Activated gamma-delta T cell treated with anti-CD3 and anti-CD28 coated beads, Interleukin-2, amount 50 U/mL, for 16 hours (primary cell): Measurements from ENCODE around the gene CACNA2D4.

ENCODE experiments used
- DNase-seq: peaks from one replicate; pipeline ENCODE4 v3.0.0-alpha.2; 2020; ENCODE audit warnings: low read depth

CACNA2D4 gene

GRCh38 chr12:1917172-1918070, 1.0 kb downstream of the CACNA2D4 start:
- DNase-seq: no peak

GRCh38 chr12:1916371-1917171, 1.9 kb downstream of the CACNA2D4 start:
- no peak for DNase-seq

- no peak for DNase-seq
Observed at GRCh38 chr12:1915082-1915968, 3.1 kb downstream of the CACNA2D4 start.

- DNase-seq: no peak
Observed at GRCh38 chr12:1914114-1914911, 4.1 kb downstream of the CACNA2D4 start.

- no peak for DNase-seq
Observed at GRCh38 chr12:1913377-1914113, 4.9 kb downstream of the CACNA2D4 start.

- no peak for DNase-seq
Observed at GRCh38 chr12:1912580-1913376, 5.7 kb downstream of the CACNA2D4 start.

GRCh38 chr12:1911598-1912575, 6.6 kb downstream of the CACNA2D4 start:
- DNase-seq: no peak

- no peak for DNase-seq
Observed at GRCh38 chr12:1910468-1910867, 8.0 kb downstream of the CACNA2D4 start.

- no peak for DNase-seq
Observed at GRCh38 chr12:1908758-1909157, 9.7 kb downstream of the CACNA2D4 start.

- no peak for DNase-seq
Observed at GRCh38 chr12:1907652-1908611, 10.5 kb downstream of the CACNA2D4 start.

- no peak for DNase-seq
Observed at GRCh38 chr12:1906579-1906978, 11.9 kb downstream of the CACNA2D4 start.

- DNase-seq: no peak
Observed at GRCh38 chr12:1904875-1905274, 13.6 kb downstream of the CACNA2D4 start.

GRCh38 chr12:1896964-1897363, 21.5 kb downstream of the CACNA2D4 start:
- no peak for DNase-seq

GRCh38 chr12:1890810-1891209, 27.6 kb downstream of the CACNA2D4 start:
- DNase-seq: no peak

GRCh38 chr12:1890119-1890703, 28.2 kb downstream of the CACNA2D4 start:
- DNase-seq: no peak

- no peak for DNase-seq
Observed at GRCh38 chr12:1888923-1889322, 29.5 kb downstream of the CACNA2D4 start.
